Measurements from ENCODE around the gene SND1.

Gene SND1

DNA sequence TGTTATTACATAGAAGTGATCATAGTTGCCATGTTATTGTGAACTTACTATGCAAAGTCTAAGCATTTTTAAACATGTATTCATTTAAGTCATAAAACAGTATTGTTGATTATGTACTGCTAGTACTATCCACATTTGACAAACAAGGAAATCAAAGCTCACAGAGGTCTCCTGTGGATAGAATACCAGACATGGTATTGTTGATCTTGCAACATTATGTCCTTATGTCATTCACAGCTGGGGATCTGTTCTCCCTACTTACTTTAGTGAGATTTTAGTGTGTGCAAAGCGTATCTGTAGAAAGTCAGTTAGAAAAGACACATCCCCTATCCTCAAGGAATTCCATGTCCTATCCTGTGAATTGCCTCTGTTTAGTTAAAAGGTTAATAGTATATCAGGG lies 106.1 kb downstream of the SND1 start:
- H4K20me1 ChIP-seq (ENCODE audit: low read depth, low read length) = 0 out of 2 replicates have a peak, but pooled peaks cover 4% of the 10 kb centered on the region

GRCh38 chr7:127758845-127759244 lies 106.9 kb downstream of the SND1 start:
- H2AFZ ChIP-seq (ENCODE audit: low read depth, low read length, severe bottlenecking) = no peak overlapping the region
- H4K20me1 ChIP-seq (ENCODE audit: low read depth, low read length) = 0 out of 2 replicates have a peak, but pooled peaks cover 4% of the 10 kb centered on the region
- H3K9me2 ChIP-seq (replicated peaks; ENCODE audit: insufficient read depth, low read length) = no peaks in the 10 kb centered on the region
- H3K4me2 ChIP-seq (ENCODE audit: low read depth, low read length, poor library complexity, severe bottlenecking) = no peak overlapping the region
- H3F3A ChIP-seq (ENCODE audit: insufficient read depth) = no peaks in the 10 kb centered on the region
- no peak for TF ChIP-seq EZH2phosphoT487 (conservative IDR thresholded peaks at IDR 0.05; ENCODE audit: low read length)
- TF ChIP-seq, protein P1, sequence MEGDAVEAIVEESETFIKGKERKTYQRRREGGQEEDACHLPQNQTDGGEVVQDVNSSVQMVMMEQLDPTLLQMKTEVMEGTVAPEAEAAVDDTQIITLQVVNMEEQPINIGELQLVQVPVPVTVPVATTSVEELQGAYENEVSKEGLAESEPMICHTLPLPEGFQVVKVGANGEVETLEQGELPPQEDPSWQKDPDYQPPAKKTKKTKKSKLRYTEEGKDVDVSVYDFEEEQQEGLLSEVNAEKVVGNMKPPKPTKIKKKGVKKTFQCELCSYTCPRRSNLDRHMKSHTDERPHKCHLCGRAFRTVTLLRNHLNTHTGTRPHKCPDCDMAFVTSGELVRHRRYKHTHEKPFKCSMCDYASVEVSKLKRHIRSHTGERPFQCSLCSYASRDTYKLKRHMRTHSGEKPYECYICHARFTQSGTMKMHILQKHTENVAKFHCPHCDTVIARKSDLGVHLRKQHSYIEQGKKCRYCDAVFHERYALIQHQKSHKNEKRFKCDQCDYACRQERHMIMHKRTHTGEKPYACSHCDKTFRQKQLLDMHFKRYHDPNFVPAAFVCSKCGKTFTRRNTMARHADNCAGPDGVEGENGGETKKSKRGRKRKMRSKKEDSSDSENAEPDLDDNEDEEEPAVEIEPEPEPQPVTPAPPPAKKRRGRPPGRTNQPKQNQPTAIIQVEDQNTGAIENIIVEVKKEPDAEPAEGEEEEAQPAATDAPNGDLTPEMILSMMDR (IDR thresholded peaks at IDR 0.05; ENCODE audit: insufficient read depth, low read length, poor library complexity, severe bottlenecking) = no peak
- no peak overlapping the region for H3K27ac ChIP-seq (ENCODE audit: low read depth, low read length)
- H3K79me2 ChIP-seq (ENCODE audit: insufficient read depth, low read length) = peaks cover 75% of the 10 kb centered on the region
- no peak overlapping the region for H3K9ac ChIP-seq (ENCODE audit: low read length)
- H3K27me3 ChIP-seq (ENCODE audit: low read length) = no peaks in the 10 kb centered on the region
- H3K36me3 ChIP-seq (ENCODE audit: low read length) = no peaks in the 10 kb centered on the region
- H3K9me3 ChIP-seq (ENCODE audit: insufficient read depth, low read length) = no peaks in the 10 kb centered on the region
- no peak overlapping the region for H3K4me3 ChIP-seq (ENCODE audit: insufficient read depth, low read length, poor library complexity, severe bottlenecking)

More for the DNA sequence above, 106.1 kb downstream of the SND1 start:
- Histone ChIP-seq H3K4me3 (ENCODE audit: insufficient read depth, low read length, poor library complexity, severe bottlenecking) (no peak overlapping the region), H3K79me2 (ENCODE audit: insufficient read depth, low read length) (peaks cover 82% of the 10 kb centered on the region), H3K9me3 (ENCODE audit: insufficient read depth, low read length) (no peaks in the 10 kb centered on the region), H3F3A (ENCODE audit: insufficient read depth) (no peaks in the 10 kb centered on the region), H3K27ac (ENCODE audit: low read depth, low read length) (no peak overlapping the region), H3K27me3 (ENCODE audit: low read length) (no peaks in the 10 kb centered on the region), H2AFZ (ENCODE audit: low read depth, low read length, severe bottlenecking) (no peak overlapping the region), H3K9me2 (replicated peaks; ENCODE audit: insufficient read depth, low read length) (no peaks in the 10 kb centered on the region), H3K36me3 (ENCODE audit: low read length) (no peaks in the 10 kb centered on the region), H3K9ac (ENCODE audit: low read length) (no peak overlapping the region), H3K4me2 (ENCODE audit: low read depth, low read length, poor library complexity, severe bottlenecking) (no peak overlapping the region)
- no peak for TF ChIP-seq EZH2phosphoT487 (conservative IDR thresholded peaks at IDR 0.05; ENCODE audit: low read length)
- TF ChIP-seq, protein P1 (IDR thresholded peaks at IDR 0.05; ENCODE audit: insufficient read depth, low read length, poor library complexity, severe bottlenecking) = no peak

- Histone ChIP-seq H3F3A (ENCODE audit: insufficient read depth) (no peaks in the 10 kb centered on the region), H3K27ac (ENCODE audit: low read depth, low read length) (no peak overlapping the region), H3K4me2 (ENCODE audit: low read depth, low read length, poor library complexity, severe bottlenecking) (no peak overlapping the region), H3K27me3 (ENCODE audit: low read length) (no peaks in the 10 kb centered on the region), H3K79me2 (ENCODE audit: insufficient read depth, low read length) (peaks cover 63% of the 10 kb centered on the region), H2AFZ (ENCODE audit: low read depth, low read length, severe bottlenecking) (no peak overlapping the region), H3K9me2 (replicated peaks; ENCODE audit: insufficient read depth, low read length) (no peaks in the 10 kb centered on the region), H3K4me3 (ENCODE audit: insufficient read depth, low read length, poor library complexity, severe bottlenecking) (no peak overlapping the region), H3K9me3 (ENCODE audit: insufficient read depth, low read length) (no peaks in the 10 kb centered on the region), H3K36me3 (ENCODE audit: low read length) (no peaks in the 10 kb centered on the region), H4K20me1 (ENCODE audit: low read depth, low read length) (0 out of 2 replicates have a peak, but pooled peaks cover 4% of the 10 kb centered on the region), H3K9ac (ENCODE audit: low read length) (no peak overlapping the region)
- TF ChIP-seq, protein P1 (IDR thresholded peaks at IDR 0.05; ENCODE audit: insufficient read depth, low read length, poor library complexity, severe bottlenecking) = no peak
- no peak for TF ChIP-seq EZH2phosphoT487 (conservative IDR thresholded peaks at IDR 0.05; ENCODE audit: low read length)
Observed at GRCh38 chr7:127759945-127760421, 108.0 kb downstream of the SND1 start.

Measured in SU-DHL-6 (cell line).